Measurements from ENCODE around the gene LRP1.

DNA sequence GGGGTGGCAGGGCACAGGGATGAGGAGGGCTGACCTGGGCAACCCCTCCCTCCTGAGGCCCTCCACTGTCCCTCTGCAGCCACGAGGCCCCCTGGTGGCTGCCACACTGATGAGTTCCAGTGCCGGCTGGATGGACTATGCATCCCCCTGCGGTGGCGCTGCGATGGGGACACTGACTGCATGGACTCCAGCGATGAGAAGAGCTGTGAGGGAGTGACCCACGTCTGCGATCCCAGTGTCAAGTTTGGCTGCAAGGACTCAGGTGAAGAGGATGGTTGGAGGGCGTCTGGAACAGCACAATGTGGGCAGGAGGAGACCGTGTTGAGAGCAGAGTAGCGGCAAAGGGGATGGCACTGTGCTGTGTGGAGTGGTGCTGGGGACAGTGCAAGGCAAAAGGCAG is 44.8 kb downstream of the LRP1 start:
- TF ChIP-seq, protein P1, sequence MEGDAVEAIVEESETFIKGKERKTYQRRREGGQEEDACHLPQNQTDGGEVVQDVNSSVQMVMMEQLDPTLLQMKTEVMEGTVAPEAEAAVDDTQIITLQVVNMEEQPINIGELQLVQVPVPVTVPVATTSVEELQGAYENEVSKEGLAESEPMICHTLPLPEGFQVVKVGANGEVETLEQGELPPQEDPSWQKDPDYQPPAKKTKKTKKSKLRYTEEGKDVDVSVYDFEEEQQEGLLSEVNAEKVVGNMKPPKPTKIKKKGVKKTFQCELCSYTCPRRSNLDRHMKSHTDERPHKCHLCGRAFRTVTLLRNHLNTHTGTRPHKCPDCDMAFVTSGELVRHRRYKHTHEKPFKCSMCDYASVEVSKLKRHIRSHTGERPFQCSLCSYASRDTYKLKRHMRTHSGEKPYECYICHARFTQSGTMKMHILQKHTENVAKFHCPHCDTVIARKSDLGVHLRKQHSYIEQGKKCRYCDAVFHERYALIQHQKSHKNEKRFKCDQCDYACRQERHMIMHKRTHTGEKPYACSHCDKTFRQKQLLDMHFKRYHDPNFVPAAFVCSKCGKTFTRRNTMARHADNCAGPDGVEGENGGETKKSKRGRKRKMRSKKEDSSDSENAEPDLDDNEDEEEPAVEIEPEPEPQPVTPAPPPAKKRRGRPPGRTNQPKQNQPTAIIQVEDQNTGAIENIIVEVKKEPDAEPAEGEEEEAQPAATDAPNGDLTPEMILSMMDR (IDR thresholded peaks at IDR 0.05; ENCODE audit: low read depth, low read length, poor library complexity, severe bottlenecking), result peak; percentile 87
- TF ChIP-seq EZH2phosphoT487 (IDR thresholded peaks at IDR 0.05; ENCODE audit: borderline replicate concordance, low read length), result no peak

All from DOHH2 (cell line).